HepG2 (cell line): ENCODE measurements around the gene MLST8. TPM values are rescaled to one million over a fixed set of nuclear protein-coding genes. Genes with fewer than 3 reads are reported as not detected.

Source experiments
- ATAC-seq: fragments of 200-7000 bp; cut with Tn5 transposase; 3 replicates; pipeline ENCODE4 v1.9.1; 2020; ENCODE audit warnings: mild to moderate bottlenecking, moderate library complexity
- BruUV-seq: library from RNA; stranded (reverse); fragments of 400-500 nt; replicated peaks from 2 replicates; lab custom pipeline; 2021; lab: Mats Ljungman, UMichigan
- CTCF ChIA-PET: fragments of 300-600 bp; formaldehyde crosslinking; extraction: SDS; loops from one replicate; lab custom pipeline; 2021; ENCODE audit warnings: low total read pairs, inconsistent platforms, low intra/inter-chr PET ratio; lab: Yijun Ruan, JAX
- POLR2A ChIA-PET: fragments of 350-600 bp; sonication (Branson Sonifier 250); formaldehyde crosslinking; loops from one replicate; lab custom pipeline; 2020; ENCODE audit warnings: antibody characterized with exemption, inconsistent platforms; lab: Yijun Ruan, JAX
- DNase-seq: peaks from one replicate; pipeline ENCODE4 v3.0.0-alpha.2; 2015; ENCODE audit warnings: low spot score
- FAIRE-seq: peaks from 3 replicates; lab custom pipeline; 2011; peaks lifted over from hg19 to GRCh38; lab: Jason Lieb, UNC
- H2AFZ ChIP-seq: one replicate; pipeline ENCODE4 v1.6.1; 2011; ENCODE audit warnings: low read length, inconsistent platforms
- H3K27ac ChIP-seq: fragments of 300-600 bp; 3 replicates; pipeline ENCODE4 v1.8.0; 2011; ENCODE audit warnings: mixed run types, mild to moderate bottlenecking, mixed read lengths, low read length, inconsistent platforms; ENCODE audit not compliant: insufficient read depth; ENCODE audit errors: extremely low read length
- H3K27me3 ChIP-seq, 2 experiments: fragments of 200-600 bp in 1 of 2; 2 replicates in 1 of 2; 3 replicates in 1 of 2; pipeline versions ENCODE4 v1.6.0 to v1.8.0; 2011; ENCODE audit warnings: low read length in 2 of 2, mild to moderate bottlenecking in 2 of 2, moderate library complexity in 2 of 2, inconsistent platforms in 1 of 2; ENCODE audit not compliant: insufficient read depth in 2 of 2, control insufficient read depth in 1 of 2
- H3K36me3 ChIP-seq, 2 experiments: fragments of 200-600 bp in 1 of 2; replicated peaks in 1 of 2; 2 replicates in 1 of 2; 3 replicates in 1 of 2; pipeline versions ENCODE4 v1.5.1 to v1.8.0; 2011; ENCODE audit warnings: low read length in 2 of 2, inconsistent platforms in 1 of 2; ENCODE audit not compliant: insufficient read depth in 2 of 2, control insufficient read depth in 1 of 2
- H3K4me1 ChIP-seq: 2 replicates; pipeline ENCODE4 v1.5.1; 2012; ENCODE audit warnings: low read length, inconsistent platforms; ENCODE audit not compliant: insufficient read depth
- H3K4me2 ChIP-seq: 2 replicates; pipeline ENCODE4 v1.6.0; 2011; ENCODE audit warnings: low read depth, low read length, inconsistent platforms
- H3K4me3 ChIP-seq, 3 experiments: fragments of 200-600 bp in 1 of 3; sonication (generic), shearing (Covaris generic) in 1 of 3; replicated peaks in 1 of 3; 2 replicates each; pipeline ENCODE4 v1.5.1; 2011 to 2016; ENCODE audit warnings: low read length in 3 of 3, inconsistent platforms in 2 of 3, low read depth in 2 of 3, mild to moderate bottlenecking in 2 of 3, control low read depth in 1 of 3, mixed read lengths in 1 of 3; ENCODE audit not compliant: insufficient read depth in 1 of 3
- H3K79me2 ChIP-seq: one replicate; pipeline ENCODE4 v1.6.1; 2011; ENCODE audit warnings: low read length, inconsistent platforms; ENCODE audit not compliant: insufficient read depth
- H3K9ac ChIP-seq: 2 replicates; pipeline ENCODE4 v1.6.0; 2011; ENCODE audit warnings: mild to moderate bottlenecking, low read depth, low read length, inconsistent platforms; ENCODE audit not compliant: insufficient read depth
- H3K9me3 ChIP-seq: 2 replicates; pipeline ENCODE4 v1.5.1; 2012; ENCODE audit warnings: mild to moderate bottlenecking, low read length
- H4K20me1 ChIP-seq: 2 replicates; pipeline ENCODE4 v1.6.0; 2011; ENCODE audit warnings: inconsistent platforms, mild to moderate bottlenecking, low read length, moderate library complexity; ENCODE audit not compliant: insufficient read depth
- AGO1 ChIP-seq: fragments of 200-400 bp; formaldehyde crosslinking; IDR thresholded peaks from 2 replicates; pipeline ENCODE4 v1.6.1; 2017; ENCODE audit warnings: mild to moderate bottlenecking, low read depth, low read length, moderate library complexity; ENCODE audit not compliant: poor library complexity, severe bottlenecking
- AGO2 ChIP-seq: fragments of 200-400 bp; formaldehyde crosslinking; optimal IDR thresholded peaks from 2 replicates; pipeline ENCODE3; 2017; ENCODE audit warnings: mild to moderate bottlenecking, low read depth, low read length, moderate library complexity
- PCBP1 ChIP-seq: fragments of 200-400 bp; formaldehyde crosslinking; IDR thresholded peaks from 2 replicates; pipeline ENCODE4 v1.6.1; 2017; ENCODE audit warnings: mild to moderate bottlenecking, low read depth, low read length, borderline replicate concordance
- SRSF9 ChIP-seq: fragments of 200-400 bp; formaldehyde crosslinking; IDR thresholded peaks from 2 replicates; pipeline ENCODE4 v1.6.1; 2018; ENCODE audit warnings: borderline replicate concordance, mild to moderate bottlenecking, low read depth, low read length; ENCODE audit not compliant: insufficient read depth, poor library complexity, severe bottlenecking
- ZBTB7A ChIP-seq: sonication (generic); formaldehyde crosslinking; IDR thresholded peaks from 2 replicates; pipeline ENCODE4 v1.8.0; 2022; ENCODE audit warnings: mild to moderate bottlenecking, missing genetic modification reagents
- ZNF350 ChIP-seq: sonication (generic); formaldehyde crosslinking; IDR thresholded peaks from 2 replicates; pipeline ENCODE4 v1.4.0; 2020; ENCODE audit warnings: mild to moderate bottlenecking, low read depth, missing genetic modification reagents, borderline replicate concordance
- WGBS: methylation state at CpG from one replicate; pipeline ENCODE4 v1.1.6; 2017; ENCODE audit warnings: low lambda C conversion rate; 5-methylcytosine and 5-hydroxymethylcytosine counted together
- in situ Hi-C: cut with HindIII; loops from 2 replicates; pipeline ENCODE4 v1.10.0; 2017; ENCODE audit warnings: low pct_unique_long_range_greater_than_20kb; ENCODE audit not compliant: extremely low pct_ligation_motif_present
- intact Hi-C: fragments of 100-400 bp; cut with micrococcal nuclease; formaldehyde crosslinking; loops from one replicate; pipeline ENCODE4 v1.10.0; 2022; ENCODE audit not compliant: unreplicated experiment
- polyA plus RNA-seq, 8 experiments: library from polyadenylated mRNA; depleted of rRNA in 3 of 8; stranded (reverse) in 7 of 8; unstranded in 1 of 8; fragments of >200 nt; fragmentation: Illumina TruSeq in 4 of 8; extraction: Trizol in 4 of 8; gene quantifications; 2 replicates each; pipeline versions ENCODE4 v1.2.1 to v1.2.3, GENCODE V29; 2011 to 2016; ENCODE audit warnings: low read depth in 4 of 8, missing spikeins in 1 of 8, mixed read lengths in 1 of 8; ENCODE audit not compliant: insufficient read depth in 1 of 8
- total RNA-seq, 5 experiments: library from RNA; depleted of rRNA; stranded (reverse); fragments of >200 nt; fragmentation: Illumina TruSeq; extraction: Trizol; gene quantifications; 2 replicates each; pipeline ENCODE4 v1.2.3, GENCODE V29; 2016; ENCODE audit warnings: low read depth in 1 of 5

Gene MLST8
- total and polyA plus RNA-seq, 2 of the 13 experiments (the other 11 are each of a cell fraction or from before 2014, with no cell fraction given) = 30.8 to 72.7 TPM

- TF ChIP-seq SRSF9 = no peak
Observed at GRCh38 chr16:2233872-2234812, 28.9 kb downstream of the MLST8 start (continued).

GRCh38 chr16:2234813-2235170 lies 29.5 kb downstream of the MLST8 start:
- H3K4me1 ChIP-seq = peaks cover 31% of the 10 kb centered on the region
- no peak for TF ChIP-seq ZBTB7A (CRISPR knock-in tag)
- TF ChIP-seq PCBP1 = 0 out of 2 replicates have a peak, but pooled peaks have one; percentile 63
- no TSS peak for BruUV-seq
- in situ Hi-C loops = no loop called here
- no peak overlapping the region for H2AFZ ChIP-seq
- FAIRE-seq (no peak), ATAC-seq (no peak), DNase-seq (no peak)
- ChIA-PET POLR2A (interaction anchor here (1.0 kb wide), 1 partner anchor 9 kb away, joined by 4 read pairs; no protein-coding TSS in a partner anchor), CTCF (no interaction called here)
- intact Hi-C loops = no loop called here
- no peak overlapping the region for H3K4me3 ChIP-seq
- no peak overlapping the region for H3K4me2 ChIP-seq
- 0 out of 2 replicates have a peak, but pooled peaks cover 2% of the 10 kb centered on the region for H4K20me1 ChIP-seq
- H3K27ac ChIP-seq = no peak overlapping the region
- no peaks in the 10 kb centered on the region for H3K9me3 ChIP-seq
- H3K27me3 ChIP-seq = no peaks in the 10 kb centered on the region
- no peak overlapping the region for H3K9ac ChIP-seq
- no peaks in the 10 kb centered on the region for H3K79me2 ChIP-seq
- peaks cover 10 to 28% of the 10 kb centered on the region in 2 experiments; a peak in 3 of 5 replicates for H3K36me3 ChIP-seq
- 98% methylated on average over 7 of the region's 18 CpGs for WGBS

GRCh38 chr16:2235234-2235651 lies 30.0 kb downstream of the MLST8 start:
- no peak overlapping the region for H2AFZ ChIP-seq
- POLR2A ChIA-PET = interaction anchor here (1.0 kb wide), 1 partner anchor 9 kb away, joined by 4 read pairs; no protein-coding TSS in a partner anchor
- in situ Hi-C loops = no loop called here
- no TSS peak for BruUV-seq
- H3K79me2 ChIP-seq = no peaks in the 10 kb centered on the region
- no peak overlapping the region for H3K27ac ChIP-seq
- peaks cover 8 to 24% of the 10 kb centered on the region in 2 experiments; a peak in 3 of 5 replicates for H3K36me3 ChIP-seq
- CTCF ChIA-PET = no interaction called here
- DNase-seq = no peak
- intact Hi-C loops = no loop called here
- no peaks in the 10 kb centered on the region for H3K9me3 ChIP-seq
- WGBS = 97% methylated on average over 18 of the region's 28 CpGs
- no peak overlapping the region for H3K9ac ChIP-seq
- no peak overlapping the region for H3K4me2 ChIP-seq
- no peak for FAIRE-seq
- peak; percentile 38 for TF ChIP-seq AGO2
- TF ChIP-seq AGO1 = peak; percentile 67
- no peak for TF ChIP-seq ZNF350 (CRISPR knock-in tag)
- ATAC-seq = no peak
- H3K4me1 ChIP-seq = peaks cover 31% of the 10 kb centered on the region
- H3K27me3 ChIP-seq = no peaks in the 10 kb centered on the region
- no peak overlapping the region for H3K4me3 ChIP-seq
- 0 out of 2 replicates have a peak, but pooled peaks cover 2% of the 10 kb centered on the region for H4K20me1 ChIP-seq
